GM12865 (cell line): ENCODE results near the gene MBL2.
A peak's percentile ranks its signal among the peaks of the same experiment; 100 is the strongest.

ENCODE experiments used
- DNase-seq: peaks from one replicate; pipeline ENCODE4 v3.0.0; 2010; ENCODE audit warnings: low read depth
- H3K4me3 ChIP-seq: 2 replicates; pipeline ENCODE4 v1.5.1; 2011; ENCODE audit warnings: mild to moderate bottlenecking, low read depth, low read length, control low read depth
- CTCF ChIP-seq: IDR thresholded peaks from 2 replicates; pipeline ENCODE4 v1.5.1; 2011; ENCODE audit warnings: low read length, control low read depth, low read depth, inconsistent platforms; ENCODE audit not compliant: insufficient read depth; ENCODE audit errors: missing control alignments

The MBL2 gene

GRCh38 chr10:52772623-52773022 is at the start of gene MBL2:
Gene MBL2, minus strand, starts transcription at chr10:52772784. Its CDS starts 1,149 bp downstream, at chr10:52771635.
- DNase-seq, result no peak
- no peak for TF ChIP-seq CTCF
- H3K4me3 ChIP-seq, result no peak within 1 kb of the TSS

- no peak for TF ChIP-seq CTCF
- H3K4me3 ChIP-seq, result no peak overlapping the region
- DNase-seq, result no peak
Observed at GRCh38 chr10:52820309-52820708, 47.7 kb upstream of the MBL2 start.

GRCh38 chr10:52818019-52818418 is 45.4 kb upstream of the MBL2 start:
- TF ChIP-seq CTCF, result peak; percentile 54
- DNase-seq, result peak; percentile 87

GRCh38 chr10:52814506-52814905 is 41.9 kb upstream of the MBL2 start:
- no peak overlapping the region for H3K4me3 ChIP-seq
- DNase-seq, result peak; percentile 29
- no peak for TF ChIP-seq CTCF

More at GRCh38 chr10:52818019-52818418, 45.4 kb upstream of the MBL2 start:
- H3K4me3 ChIP-seq, result no peak overlapping the region

- TF ChIP-seq CTCF, result no peak
- DNase-seq, result no peak
- H3K4me3 ChIP-seq, result no peak overlapping the region
Observed at GRCh38 chr10:52811776-52812175, 39.2 kb upstream of the MBL2 start.

- DNase-seq, result no peak
- TF ChIP-seq CTCF, result no peak
- H3K4me3 ChIP-seq, result no peak overlapping the region
Observed at GRCh38 chr10:52810761-52811160, 38.2 kb upstream of the MBL2 start.

GRCh38 chr10:52807803-52808202 is 35.2 kb upstream of the MBL2 start:
- peak; percentile 3 for DNase-seq
- no peak overlapping the region for H3K4me3 ChIP-seq
- TF ChIP-seq CTCF, result no peak
